ENCODE results near the gene STAM2. TPM values are rescaled to one million over a fixed set of nuclear protein-coding genes. Genes with fewer than 3 reads are reported as not detected.
"Not testable (repeated sequence)": the region's sequence is repeated elsewhere in the genome, so short reads cannot be mapped to it uniquely, and the experiment has no call there.

STAM2 gene
- total and polyA plus RNA-seq, 5 donors = 8.2 to 32.2 (median 26.8) TPM

DNA sequence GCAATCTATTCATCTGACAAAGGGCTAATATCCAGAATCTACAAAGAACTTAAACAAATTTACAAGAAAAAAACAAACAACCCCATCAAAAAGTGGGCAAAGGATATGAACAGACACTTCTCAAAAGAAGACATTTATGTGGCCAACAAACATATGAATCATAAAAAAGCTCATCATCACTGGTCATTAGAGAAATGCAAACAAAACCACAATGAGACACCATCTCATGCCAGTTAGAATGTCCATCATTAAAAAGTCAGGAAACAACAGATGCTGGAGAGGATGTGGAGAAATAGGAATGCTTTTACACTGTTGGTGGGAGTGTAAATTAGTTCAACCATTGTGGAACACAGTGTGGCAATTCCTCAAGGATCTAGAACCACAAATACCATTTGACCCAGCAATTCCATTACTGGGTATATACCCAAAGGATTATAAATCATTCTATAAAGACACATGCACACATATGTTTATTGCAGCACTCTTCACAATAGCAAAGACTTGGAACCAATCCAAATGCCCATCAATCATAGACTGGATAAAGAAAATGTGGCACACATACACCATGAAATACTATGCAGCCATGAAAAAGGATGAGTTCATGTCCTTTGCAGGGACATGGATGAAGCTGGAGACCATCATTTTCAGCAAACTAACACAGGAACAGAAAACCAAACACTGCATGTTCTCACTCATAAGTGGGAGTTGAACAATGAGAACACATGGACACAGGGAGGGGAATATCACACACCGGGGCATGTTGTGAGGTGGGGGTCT, 22.1 kb upstream of the STAM2 start:
- H3K4me3 ChIP-seq (ENCODE audit: low read length); ATAC-seq; intact Hi-C loops (cut with DNase I); DNase-seq; H3K27ac ChIP-seq (ENCODE audit: low read length); H3K27me3 ChIP-seq (ENCODE audit: control insufficient read depth, insufficient read depth); H3K9me3 ChIP-seq (ENCODE audit: control insufficient read depth, low read length); H3K4me1 ChIP-seq (ENCODE audit: control insufficient read depth, insufficient read depth, low read length): not testable (repeated sequence)
- 0% methylated on average over 1 of the region's 1 CpG for WGBS

- Histone ChIP-seq H3K27ac (ENCODE audit: low read length) (no peak overlapping the region), H3K27me3 (ENCODE audit: control insufficient read depth, insufficient read depth) (no peaks in the 10 kb centered on the region), H3K9me3 (ENCODE audit: control insufficient read depth, low read length) (no peaks in the 10 kb centered on the region), H3K4me1 (ENCODE audit: control insufficient read depth, insufficient read depth, low read length) (no peaks in the 10 kb centered on the region), H3K4me3 (ENCODE audit: low read length) (no peak overlapping the region)
- WGBS = 42% methylated on average over 8 of the region's 8 CpGs
- peak; percentile 81 to 84 for ATAC-seq
- intact Hi-C loops (cut with DNase I) = loop anchor here (5.0 to 10.0 kb wide), 4 partner anchors 145 to 447 kb away; partner anchors contain the start of gene FMNL2 (in 2 of the 4)
- peak in 2 of 3 donors; percentile 27 to 55 for DNase-seq
These were observed 14.3 kb upstream of the STAM2 start for GRCh38 chr2:152189622-152190495.

DNA sequence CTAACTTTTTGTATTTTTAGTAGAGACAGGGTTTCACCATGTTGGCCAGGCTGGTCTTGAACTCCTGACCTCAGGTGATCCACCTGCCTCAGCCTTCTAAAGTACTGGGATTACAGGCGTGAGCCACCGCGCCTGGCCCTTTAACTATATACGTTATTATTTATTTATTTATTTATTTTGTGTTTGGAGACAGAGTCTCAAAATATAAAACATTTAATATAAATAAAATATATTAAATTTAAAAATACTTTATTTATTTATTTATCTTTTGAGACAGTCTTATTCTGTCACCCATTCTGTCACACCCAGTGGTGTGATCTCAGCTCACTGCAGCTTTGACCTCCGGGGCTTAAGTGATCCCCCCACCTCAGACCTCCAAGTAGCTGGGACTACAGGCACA, 11.2 kb upstream of the STAM2 start:
- H3K4me3 ChIP-seq (ENCODE audit: low read length); H3K4me1 ChIP-seq (ENCODE audit: control insufficient read depth, insufficient read depth, low read length); ATAC-seq; H3K27me3 ChIP-seq (ENCODE audit: control insufficient read depth, insufficient read depth); H3K9me3 ChIP-seq (ENCODE audit: control insufficient read depth, low read length); H3K27ac ChIP-seq (ENCODE audit: low read length); DNase-seq: not testable (repeated sequence)
- intact Hi-C loops (cut with DNase I) = loop anchor here in 3 of 4 donors (5.0 to 10.0 kb wide), 3 partner anchors 148 to 440 kb away; partner anchors contain the start of gene FMNL2 (in 2 of the 3)
- WGBS = 89% methylated on average over 5 of the region's 5 CpGs

GRCh38 chr2:152186262-152186661, 10.7 kb upstream of the STAM2 start:
- Histone ChIP-seq H3K9me3 (ENCODE audit: control insufficient read depth, low read length) (no peaks in the 10 kb centered on the region), H3K27me3 (ENCODE audit: control insufficient read depth, insufficient read depth) (no peaks in the 10 kb centered on the region), H3K4me3 (ENCODE audit: low read length) (no peak overlapping the region), H3K4me1 (ENCODE audit: control insufficient read depth, insufficient read depth, low read length) (no peaks in the 10 kb centered on the region), H3K27ac (ENCODE audit: low read length) (no peak overlapping the region)
- intact Hi-C loops (cut with DNase I) = loop anchor here in 3 of 4 donors (5.0 to 10.0 kb wide), 3 partner anchors 149 to 441 kb away; partner anchors contain the start of gene FMNL2 (in 2 of the 3)
- no peak for ATAC-seq
- DNase-seq = no peak
- 73% methylated on average over 3 of the region's 3 CpGs for WGBS

DNA sequence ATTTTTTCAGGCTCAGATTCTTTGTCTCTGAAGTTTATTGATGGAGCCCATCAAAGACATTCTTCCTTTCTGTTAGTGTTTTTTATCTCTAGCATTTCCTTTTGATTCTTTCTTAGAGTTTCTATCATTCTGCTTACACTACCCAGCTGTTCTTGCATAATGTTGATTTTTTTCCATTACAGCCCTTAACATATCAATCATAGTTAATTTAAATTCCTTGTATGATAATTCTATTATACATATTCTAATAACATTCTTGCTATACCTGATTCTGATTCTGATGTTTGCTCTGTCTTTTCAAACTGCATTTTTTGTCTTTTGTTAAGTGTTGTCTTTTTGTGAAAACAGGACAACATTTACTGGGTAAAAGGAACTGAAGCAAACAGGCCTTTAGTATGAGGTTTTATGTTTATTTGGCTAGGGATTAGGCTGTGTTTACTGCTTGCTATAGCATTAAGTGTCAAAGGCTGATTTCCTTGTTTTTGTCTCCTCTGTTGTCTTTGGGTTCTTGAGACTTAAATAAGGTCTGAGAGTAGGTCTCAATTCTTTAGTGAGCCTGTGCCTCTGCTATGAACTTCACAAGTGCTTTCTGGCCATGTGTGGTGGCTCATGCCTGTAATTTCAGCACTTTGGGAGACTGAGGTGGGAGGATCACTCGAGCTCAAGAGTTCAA, 8.0 kb upstream of the STAM2 start:
- 0% methylated on average over 1 of the region's 1 CpG for WGBS
- Histone ChIP-seq H3K4me1 (ENCODE audit: control insufficient read depth, insufficient read depth, low read length) (no peaks in the 10 kb centered on the region), H3K27ac (ENCODE audit: low read length) (no peak overlapping the region), H3K9me3 (ENCODE audit: control insufficient read depth, low read length) (no peaks in the 10 kb centered on the region), H3K27me3 (ENCODE audit: control insufficient read depth, insufficient read depth) (no peaks in the 10 kb centered on the region), H3K4me3 (ENCODE audit: low read length) (no peak overlapping the region)
- ATAC-seq (no peak), DNase-seq (no peak)
- intact Hi-C loops (cut with DNase I) = loop anchor here in 3 of 4 donors (10.0 kb wide), 2 partner anchors 149 to 151 kb away; partner anchors contain the start of gene FMNL2 (in 2 of the 3)

DNA sequence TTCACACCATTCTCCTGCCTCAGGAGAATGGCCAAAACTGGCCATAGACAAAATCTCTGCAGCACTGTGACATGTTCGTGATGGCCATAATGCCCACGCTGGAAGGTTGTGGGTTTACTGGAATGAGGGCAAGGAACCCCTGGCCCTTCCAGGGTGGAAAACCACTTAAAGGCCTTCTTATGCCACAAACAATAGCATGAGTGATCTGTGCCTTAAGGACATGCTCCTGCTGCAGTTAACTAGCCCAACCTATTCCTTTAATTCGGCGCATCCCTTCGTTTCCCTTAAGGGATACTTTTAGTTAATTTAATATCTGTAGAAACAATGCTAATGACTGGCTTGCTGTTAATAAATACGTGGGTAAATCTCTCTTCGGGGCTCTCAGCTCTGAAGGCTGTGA, 2.1 kb upstream of the STAM2 start:
- intact Hi-C loops (cut with DNase I) = loop anchor here in 2 of 4 donors (10.0 kb wide), 1 partner anchor 143 kb away; no protein-coding TSS in a partner anchor
- H3K9me3 ChIP-seq (ENCODE audit: control insufficient read depth, low read length); H3K4me1 ChIP-seq (ENCODE audit: control insufficient read depth, insufficient read depth, low read length); H3K4me3 ChIP-seq (ENCODE audit: low read length); ATAC-seq; DNase-seq; H3K27ac ChIP-seq (ENCODE audit: low read length); H3K27me3 ChIP-seq (ENCODE audit: control insufficient read depth, insufficient read depth): not testable (repeated sequence)
- 97% methylated on average over 6 of the region's 7 CpGs for WGBS

DNA sequence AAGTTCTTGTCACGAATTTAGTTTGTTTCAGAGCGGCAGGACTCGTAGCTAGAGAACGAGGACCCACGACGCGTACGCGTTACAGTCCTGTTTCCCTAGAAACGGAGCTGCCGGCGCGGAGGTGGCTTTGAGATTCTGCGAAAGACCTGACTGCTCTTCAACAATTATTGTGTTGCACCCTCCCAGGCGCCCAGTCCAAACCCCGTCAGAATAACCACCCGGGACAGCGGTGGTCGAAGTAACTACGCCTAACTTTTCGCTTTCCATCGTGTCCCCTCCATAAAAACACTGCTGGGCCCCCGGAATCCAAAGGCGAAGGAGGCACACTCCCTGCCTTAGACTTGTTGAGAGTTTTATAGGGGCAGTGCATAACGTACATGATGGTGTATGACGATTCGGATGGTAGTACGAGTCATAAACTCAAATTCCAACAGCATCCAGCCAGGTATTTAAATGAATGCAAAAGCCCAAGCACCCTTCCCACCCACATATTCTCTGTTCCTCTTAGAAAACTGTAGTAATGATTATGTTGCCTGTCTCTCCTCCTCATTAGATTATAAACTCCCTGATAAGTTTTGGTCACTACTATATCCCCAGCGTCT, 651 bp upstream of the STAM2 start:
- DNase-seq (no peak), ATAC-seq (peak in 1 of 2 donors; percentile 4)
- Histone ChIP-seq H3K27me3 (ENCODE audit: control insufficient read depth, insufficient read depth) (no peaks in the 10 kb centered on the region), H3K27ac (ENCODE audit: low read length) (peak overlapping the region; percentile 85), H3K9me3 (ENCODE audit: control insufficient read depth, low read length) (no peaks in the 10 kb centered on the region), H3K4me1 (ENCODE audit: control insufficient read depth, insufficient read depth, low read length) (no peaks in the 10 kb centered on the region), H3K4me3 (ENCODE audit: low read length) (peak overlapping the region; percentile 59)
- WGBS = 6% methylated on average over 29 of the region's 29 CpGs
- intact Hi-C loops (cut with DNase I) = loop anchor here in 2 of 4 donors (10.0 kb wide), 1 partner anchor 141 kb away; no protein-coding TSS in a partner anchor

DNA sequence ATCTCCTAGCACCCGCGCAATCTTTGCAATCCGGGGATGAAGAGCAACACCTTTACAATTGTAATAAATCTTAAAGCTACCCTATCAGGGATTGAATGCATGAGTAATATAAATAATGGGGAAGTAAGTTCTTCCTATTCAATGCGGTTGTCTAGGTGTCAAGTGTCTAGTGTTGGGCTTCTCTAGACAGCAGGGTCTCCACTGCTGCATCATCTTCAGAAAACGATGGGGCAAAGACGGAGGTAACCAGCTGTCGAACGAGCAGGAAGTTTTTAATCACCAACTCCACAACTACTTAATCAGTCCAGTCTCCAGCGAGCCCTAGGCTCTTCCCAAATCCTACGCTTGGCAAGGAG, 573 bp downstream of the STAM2 start:
- DNase-seq (no peak), ATAC-seq (no peak)
- Histone ChIP-seq H3K27ac (ENCODE audit: low read length) (peak overlapping the region; percentile 84), H3K27me3 (ENCODE audit: control insufficient read depth, insufficient read depth) (no peaks in the 10 kb centered on the region), H3K9me3 (ENCODE audit: control insufficient read depth, low read length) (no peaks in the 10 kb centered on the region), H3K4me3 (ENCODE audit: low read length) (peak overlapping the region; percentile 59), H3K4me1 (ENCODE audit: control insufficient read depth, insufficient read depth, low read length) (no peaks in the 10 kb centered on the region)
- intact Hi-C loops (cut with DNase I) = loop anchor here in 2 of 4 donors (10.0 kb wide), 1 partner anchor 140 kb away; no protein-coding TSS in a partner anchor
- WGBS = under 1% methylated on average over 10 of the region's 10 CpGs

GRCh38 chr2:152174574-152174973, 989 bp downstream of the STAM2 start:
- Histone ChIP-seq H3K9me3 (ENCODE audit: control insufficient read depth, low read length) (no peaks in the 10 kb centered on the region), H3K4me3 (ENCODE audit: low read length) (peak overlapping the region; percentile 59), H3K27me3 (ENCODE audit: control insufficient read depth, insufficient read depth) (no peaks in the 10 kb centered on the region), H3K27ac (ENCODE audit: low read length) (no peak overlapping the region), H3K4me1 (ENCODE audit: control insufficient read depth, insufficient read depth, low read length) (no peaks in the 10 kb centered on the region)
- DNase-seq (no peak), ATAC-seq (no peak)
- intact Hi-C loops (cut with DNase I) = loop anchor here in 2 of 4 donors (10.0 kb wide), 1 partner anchor 140 kb away; no protein-coding TSS in a partner anchor
- 35% methylated on average over 7 of the region's 7 CpGs for WGBS

GRCh38 chr2:152173831-152174230, 1.7 kb downstream of the STAM2 start:
- Histone ChIP-seq H3K4me1 (ENCODE audit: control insufficient read depth, insufficient read depth, low read length) (no peaks in the 10 kb centered on the region), H3K27me3 (ENCODE audit: control insufficient read depth, insufficient read depth) (no peaks in the 10 kb centered on the region), H3K4me3 (ENCODE audit: low read length) (no peak overlapping the region), H3K27ac (ENCODE audit: low read length) (no peak overlapping the region), H3K9me3 (ENCODE audit: control insufficient read depth, low read length) (no peaks in the 10 kb centered on the region)
- no peak for ATAC-seq
- intact Hi-C loops (cut with DNase I) = loop anchor here in 2 of 4 donors (10.0 kb wide), 1 partner anchor 139 kb away; no protein-coding TSS in a partner anchor
- 72% methylated on average over 2 of the region's 2 CpGs for WGBS
- DNase-seq = no peak
